HG03025 (cell line): Measurements from ENCODE around the gene BEND7.

Source experiments
- ATAC-seq: cut with Tn5 transposase; IDR thresholded peaks from one replicate; pipeline ENCODE4 v1.9.1; 2021; ENCODE audit warnings: mild to moderate bottlenecking, moderate library complexity; ENCODE audit not compliant: unreplicated experiment, low FRiP score

BEND7 gene

DNA sequence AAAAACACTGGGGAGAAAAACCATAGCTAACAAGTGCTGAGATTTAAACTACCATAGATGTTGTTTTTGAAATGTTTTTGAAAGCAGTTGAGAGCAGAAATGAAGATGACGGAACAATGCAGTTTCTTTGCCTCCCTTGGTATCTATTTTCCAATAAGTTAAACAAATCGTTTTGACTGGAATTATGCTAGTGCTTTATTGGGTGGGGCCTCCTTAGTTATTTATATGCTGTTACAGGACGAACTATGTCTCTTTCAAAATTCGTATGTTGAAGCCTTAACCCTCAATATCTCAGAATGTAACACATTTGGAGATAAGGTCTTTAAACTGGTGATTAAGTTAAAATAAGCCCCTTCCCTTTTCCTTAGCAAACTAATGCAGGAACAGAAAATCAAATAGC, 135.2 kb downstream of the BEND7 start:
- no peak for ATAC-seq

DNA sequence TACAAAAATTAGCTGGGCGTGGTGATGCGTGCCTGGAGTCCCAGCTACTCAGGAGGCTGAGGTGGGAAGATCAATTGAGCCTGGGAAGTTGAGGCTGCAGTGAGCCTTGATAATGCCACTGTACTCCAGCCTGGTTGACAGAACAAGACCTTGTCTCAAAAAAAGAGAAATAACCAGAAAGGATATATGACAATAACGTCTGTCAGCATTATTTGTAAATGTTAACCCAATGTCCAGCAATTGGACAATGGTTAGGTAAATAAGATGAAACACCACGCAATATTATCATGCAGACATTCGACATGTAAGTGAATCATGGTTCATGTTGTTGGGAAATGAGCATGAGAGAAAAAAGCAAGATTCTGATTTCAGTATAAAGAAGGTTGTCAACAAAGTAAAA, 136.1 kb downstream of the BEND7 start:
- ATAC-seq: no peak
